K562 (cell line): ENCODE results near the gene AMMECR1. TPM values are rescaled to one million over a fixed set of nuclear protein-coding genes. Genes with fewer than 3 reads are reported as not detected.

Source experiments
- ARNT ChIP-seq, 2 experiments: fragments of 450-650 bp; IDR thresholded peaks; 2 replicates each; pipeline ENCODE4 v1.6.1; 2016; ENCODE audit warnings: mild to moderate bottlenecking in 1 of 2
- CBFA2T3 ChIP-seq: fragments of 450-650 bp; IDR thresholded peaks from 2 replicates; pipeline ENCODE4 v1.6.1; 2017
- HCFC1 ChIP-seq: IDR thresholded peaks from 2 replicates; pipeline ENCODE4 v1.6.1; 2012; ENCODE audit warnings: low read depth, low read length, improper control_type of control experiment
- HSF4 ChIP-seq: fragments of 250-450 bp; sonication (Bioruptor Pico); IDR thresholded peaks from 2 replicates; pipeline ENCODE4 v2.1.2; 2022; ENCODE audit warnings: mild to moderate bottlenecking, moderate library complexity, borderline replicate concordance
- KDM1A ChIP-seq, 2 experiments: fragments of 450-650 bp; IDR thresholded peaks; 2 replicates each; pipeline ENCODE4 v1.6.1; 2016; ENCODE audit warnings: mild to moderate bottlenecking in 2 of 2
- MCM2 ChIP-seq: fragments of 450-650 bp; IDR thresholded peaks from 2 replicates; pipeline ENCODE4 v1.6.1; 2017; ENCODE audit warnings: low read depth, mild to moderate bottlenecking
- MITF ChIP-seq: IDR thresholded peaks from 2 replicates; pipeline ENCODE4 v1.6.1; 2014; ENCODE audit warnings: antibody characterized with exemption
- MTA2 ChIP-seq: fragments of 450-650 bp; IDR thresholded peaks from 2 replicates; pipeline ENCODE4 v1.6.1; 2016; ENCODE audit warnings: low read depth
- NBN ChIP-seq: fragments of 450-650 bp; IDR thresholded peaks from 2 replicates; pipeline ENCODE4 v1.6.1; 2016; ENCODE audit warnings: low read depth, mild to moderate bottlenecking
- NFIC ChIP-seq: fragments of 450-650 bp; IDR thresholded peaks from 2 replicates; pipeline ENCODE4 v1.6.1; 2017; ENCODE audit warnings: mild to moderate bottlenecking, inconsistent platforms
- NFYB ChIP-seq: IDR thresholded peaks from 2 replicates; pipeline ENCODE4 v1.6.1; 2011; ENCODE audit warnings: mild to moderate bottlenecking, moderate library complexity; ENCODE audit not compliant: insufficient read length; ENCODE audit errors: extremely low read depth
- PHB2 ChIP-seq: fragments of 450-650 bp; IDR thresholded peaks from 2 replicates; pipeline ENCODE4 v1.6.1; 2017; ENCODE audit warnings: low read depth
- PHTF2 ChIP-seq: fragments of 250-450 bp; sonication (Bioruptor Pico); IDR thresholded peaks from 2 replicates; pipeline ENCODE4 v1.5.0; 2021; ENCODE audit warnings: mild to moderate bottlenecking
- RBFOX2 ChIP-seq: fragments of 200-400 bp; formaldehyde crosslinking; IDR thresholded peaks from 2 replicates; pipeline ENCODE4 v1.6.1; 2017; ENCODE audit warnings: low read depth, mild to moderate bottlenecking, low read length, moderate library complexity
- RBM34 ChIP-seq: fragments of 200-400 bp; formaldehyde crosslinking; IDR thresholded peaks from 2 replicates; pipeline ENCODE4 v1.6.1; 2018; ENCODE audit warnings: low read length, borderline replicate concordance; ENCODE audit not compliant: insufficient read depth
- RBM39 ChIP-seq: fragments of 200-400 bp; formaldehyde crosslinking; optimal IDR thresholded peaks from 2 replicates; pipeline ENCODE3; 2018; ENCODE audit warnings: low read depth, low read length
- SETDB1 ChIP-seq: IDR thresholded peaks from one replicate; pipeline ENCODE4 v1.6.1; 2012; ENCODE audit warnings: low read length, control low read depth, inconsistent platforms
- SMAD2 ChIP-seq: fragments of 150-350 bp; IDR thresholded peaks from 2 replicates; pipeline ENCODE4 v1.6.1; 2014; ENCODE audit warnings: low read depth, mild to moderate bottlenecking, low read length
- SPI1 ChIP-seq: IDR thresholded peaks from 2 replicates; pipeline ENCODE4 v1.6.1; 2011; ENCODE audit warnings: low read depth, low read length, control low read depth, borderline replicate concordance
- TCF7L2 ChIP-seq: fragments of 150-350 bp; IDR thresholded peaks from 2 replicates; pipeline ENCODE4 v1.6.1; 2016; ENCODE audit warnings: low read depth, mild to moderate bottlenecking, low read length, moderate library complexity
- TEAD1 ChIP-seq, 2 experiments: fragments of 450-650 bp in 1 of 2; sonication (generic) in 1 of 2; formaldehyde crosslinking; IDR thresholded peaks; 2 replicates each; pipeline versions ENCODE4 v1.4.0 to v1.8.0; 2020 to 2022; ENCODE audit warnings: mild to moderate bottlenecking in 2 of 2, missing genetic modification reagents in 1 of 2
- TGIF2 ChIP-seq: sonication (generic); formaldehyde crosslinking; IDR thresholded peaks from 2 replicates; pipeline ENCODE4 v1.8.1; 2022; ENCODE audit warnings: mild to moderate bottlenecking, missing genetic modification reagents, moderate library complexity
- ZEB2 ChIP-seq: fragments of 450-650 bp; IDR thresholded peaks from 2 replicates; pipeline ENCODE4 v1.6.1; 2016
- ZNF197 ChIP-seq: fragments of 200-800 bp; sonication (Bioruptor generic); IDR thresholded peaks from 2 replicates; pipeline ENCODE4 v1.6.1; 2016; ENCODE audit warnings: low read depth, missing genetic modification characterization, missing compliant biosample characterization
- ZNF347 ChIP-seq: fragments of 450-650 bp; formaldehyde crosslinking; IDR thresholded peaks from 2 replicates; pipeline ENCODE4 v1.4.0; 2020; ENCODE audit warnings: low read depth, mild to moderate bottlenecking, moderate library complexity
- ZNF41 ChIP-seq: fragments of 250-450 bp; sonication (Bioruptor Pico); conservative IDR thresholded peaks from 2 replicates; pipeline ENCODE4 v1.4.0; 2020; ENCODE audit warnings: mild to moderate bottlenecking
- ZNF76 ChIP-seq: fragments of 250-450 bp; sonication (Bioruptor Pico); IDR thresholded peaks from 2 replicates; pipeline ENCODE4 v1.4.0; 2020; ENCODE audit warnings: mild to moderate bottlenecking, moderate library complexity, borderline replicate concordance
- polyA plus RNA-seq, 8 experiments: library from polyadenylated mRNA; depleted of rRNA in 4 of 8; stranded (reverse) in 5 of 8; unstranded in 3 of 8; fragments of >200 nt; fragmentation: Nextera tagmentation in 2 of 8; fragmentation: Illumina TruSeq in 1 of 8; extraction: Ambion mirVana in 2 of 8; extraction: Trizol in 1 of 8; gene quantifications; 2 replicates each; pipeline versions ENCODE4 v1.2.1 to v1.2.3, GENCODE V29; 2011 to 2014; ENCODE audit warnings: inconsistent platforms in 1 of 8, missing spikeins in 1 of 8
- total RNA-seq, 7 experiments: library from RNA; depleted of rRNA in 6 of 7; stranded (reverse); fragments of >200 nt in 6 of 7; fragmentation: Illumina TruSeq in 2 of 7; extraction: Trizol in 2 of 7; gene quantifications; 2 replicates each; pipeline versions ENCODE4 v1.2.1 to v1.2.3, GENCODE V29; 2011 to 2021; ENCODE audit warnings: low replicate concordance in 1 of 7
- TF ChIP-seq, protein P1 (sequence below), 2 experiments: fragments of 450-650 bp in 1 of 2; sonication (generic) in 1 of 2; formaldehyde crosslinking; conservative IDR thresholded peaks; 2 replicates each; pipeline versions ENCODE4 v1.4.0 to v1.8.1; 2020 to 2022; ENCODE audit warnings: mild to moderate bottlenecking in 1 of 2, missing genetic modification reagents in 1 of 2

The AMMECR1 gene
- total and polyA plus RNA-seq, 9 of the 15 experiments (the other 6 are each of a cell fraction or from before 2014, with no cell fraction given), result 13.9 to 36.7 (median 23.6) TPM

- no peak for TF ChIP-seq SMAD2
- TF ChIP-seq PHTF2 (CRISPR knock-in tag), result no peak
- no peak for TF ChIP-seq TGIF2 (CRISPR knock-in tag)
- no peak for TF ChIP-seq ZNF76 (CRISPR knock-in tag)
- TF ChIP-seq ZEB2, result no peak
- TF ChIP-seq SETDB1, result no peak
- TF ChIP-seq RBM39, result no peak
- no peak for TF ChIP-seq ARNT (IDR thresholded peaks at IDR 0.05)
- TF ChIP-seq NFYB, result no peak
- no peak for TF ChIP-seq HSF4 (CRISPR knock-in tag)
- peak; percentile 80 for TF ChIP-seq CBFA2T3
- TF ChIP-seq TEAD1 (CRISPR knock-in tag; IDR thresholded peaks at IDR 0.05), result no peak
- TF ChIP-seq SPI1, result no peak
- TF ChIP-seq TCF7L2, result no peak
- TF ChIP-seq ZNF41, result no peak
- no peak for TF ChIP-seq MCM2
- 0 out of 2 replicates have a peak, but pooled peaks have one; percentile 10 for TF ChIP-seq NFIC
- TF ChIP-seq RBM34, result no peak
- no peak for TF ChIP-seq MITF
- 0 out of 4 replicates have a peak, but pooled peaks of 1 of the 2 experiments have one; percentile 28 for TF ChIP-seq KDM1A (IDR thresholded peaks at IDR 0.05)
- TF ChIP-seq HCFC1, result no peak
- no peak for TF ChIP-seq NBN
- no peak for TF ChIP-seq PHB2
- no peak for TF ChIP-seq ZNF197 (CRISPR knock-in tag)
- TF ChIP-seq MTA2, result no peak
- TF ChIP-seq ZNF347 (CRISPR knock-in tag), result no peak
- TF ChIP-seq, protein P1, sequence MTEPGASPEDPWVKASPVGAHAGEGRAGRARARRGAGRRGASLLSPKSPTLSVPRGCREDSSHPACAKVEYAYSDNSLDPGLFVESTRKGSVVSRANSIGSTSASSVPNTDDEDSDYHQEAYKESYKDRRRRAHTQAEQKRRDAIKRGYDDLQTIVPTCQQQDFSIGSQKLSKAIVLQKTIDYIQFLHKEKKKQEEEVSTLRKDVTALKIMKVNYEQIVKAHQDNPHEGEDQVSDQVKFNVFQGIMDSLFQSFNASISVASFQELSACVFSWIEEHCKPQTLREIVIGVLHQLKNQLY (CRISPR knock-in tag; conservative IDR thresholded peaks at IDR 0.05), result no peak
- TF ChIP-seq RBFOX2, result no peak
Measured at GRCh38 chrX:110321081-110321480, 3.2 kb upstream of the AMMECR1 start (continued).
